KBM-7 (cell line): ENCODE results near the gene TRMT1.
A peak's percentile ranks its signal among the peaks of the same experiment; 100 is the strongest.

Experiments used
- DNase-seq: peaks from one replicate; pipeline ENCODE4 v3.0.0-alpha.2; 2015
- in situ Hi-C: fragments of 300-500 bp; cut with MboI; formaldehyde crosslinking; loops from 2 replicates; pipeline ENCODE4 v1.14.3; 2020; ENCODE audit warnings: low sequenced_read_pairs, low pct_unique_long_range_greater_than_20kb, mixed read lengths

The TRMT1 gene

DNA sequence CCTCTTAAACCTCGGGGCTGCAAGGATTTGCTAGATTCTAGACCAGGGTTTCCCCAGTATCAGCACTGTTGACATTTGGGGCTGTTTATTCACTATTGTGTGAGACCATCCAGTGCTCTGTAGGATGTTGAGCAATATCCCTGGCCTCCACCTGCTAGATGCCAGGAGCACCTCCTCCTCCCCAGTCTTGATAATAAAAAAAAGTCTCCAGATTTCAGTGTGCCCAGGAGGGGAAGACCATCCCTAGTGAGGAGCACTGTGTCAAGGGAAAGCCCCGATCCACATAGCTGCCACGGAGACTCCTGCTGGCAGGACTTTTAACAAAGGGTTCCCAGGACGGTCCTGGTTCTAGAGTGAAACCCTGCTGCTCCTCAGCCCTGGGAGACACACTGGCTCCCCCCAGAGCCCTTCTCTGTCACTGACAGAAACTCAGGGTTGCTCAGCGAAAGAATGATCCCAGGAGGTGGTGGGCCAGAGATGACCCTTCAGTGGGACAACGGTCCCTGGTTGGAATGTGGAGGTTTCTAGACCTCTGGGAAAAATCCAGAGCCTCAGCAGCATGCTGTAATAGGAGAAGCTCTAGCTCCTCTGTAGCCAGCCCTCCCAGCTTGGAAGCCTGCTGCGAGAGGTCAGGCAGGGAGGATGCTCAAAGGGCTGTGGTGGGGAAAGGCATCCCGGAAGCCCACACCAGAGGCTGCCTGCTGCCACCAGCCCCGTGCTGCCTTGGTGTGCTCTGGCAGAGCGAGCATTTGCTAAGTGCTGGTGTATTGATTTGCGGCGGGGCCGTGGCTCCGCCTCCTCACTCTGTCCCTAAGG is 34.1 kb downstream of the TRMT1 start:
- in situ Hi-C loops, result loop anchor here (25.0 kb wide), 1 partner anchor 95 kb away; the partner anchor contains the start of gene NFIX

DNA sequence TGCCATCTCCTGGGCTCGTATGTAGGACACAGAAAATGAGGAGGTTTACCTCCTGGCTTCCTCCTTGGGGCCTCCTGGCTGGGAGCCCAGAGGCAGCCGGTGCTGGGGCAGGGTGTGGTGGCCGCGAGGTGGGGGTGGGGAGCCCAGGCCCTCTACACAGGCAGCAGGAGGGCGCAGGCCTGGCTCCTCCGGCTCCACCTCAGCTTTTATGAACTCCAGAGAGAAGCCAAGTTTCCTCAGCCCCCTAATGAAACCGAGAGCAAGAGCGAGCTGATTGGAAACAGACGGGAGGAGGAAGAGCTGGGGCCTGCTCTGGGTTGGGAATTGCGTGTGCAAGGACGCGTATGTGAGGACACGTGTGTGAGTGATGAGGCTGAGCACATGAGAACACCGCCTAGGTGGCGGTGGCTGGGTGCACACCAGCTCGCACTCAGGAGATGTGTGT is 37.0 kb downstream of the TRMT1 start:
- DNase-seq, result peak; percentile 64
- in situ Hi-C loops, result loop anchor here (25.0 kb wide), 1 partner anchor 92 kb away; the partner anchor contains the start of gene NFIX

More for the DNA sequence above, 34.1 kb downstream of the TRMT1 start:
- DNase-seq, result no peak

DNA sequence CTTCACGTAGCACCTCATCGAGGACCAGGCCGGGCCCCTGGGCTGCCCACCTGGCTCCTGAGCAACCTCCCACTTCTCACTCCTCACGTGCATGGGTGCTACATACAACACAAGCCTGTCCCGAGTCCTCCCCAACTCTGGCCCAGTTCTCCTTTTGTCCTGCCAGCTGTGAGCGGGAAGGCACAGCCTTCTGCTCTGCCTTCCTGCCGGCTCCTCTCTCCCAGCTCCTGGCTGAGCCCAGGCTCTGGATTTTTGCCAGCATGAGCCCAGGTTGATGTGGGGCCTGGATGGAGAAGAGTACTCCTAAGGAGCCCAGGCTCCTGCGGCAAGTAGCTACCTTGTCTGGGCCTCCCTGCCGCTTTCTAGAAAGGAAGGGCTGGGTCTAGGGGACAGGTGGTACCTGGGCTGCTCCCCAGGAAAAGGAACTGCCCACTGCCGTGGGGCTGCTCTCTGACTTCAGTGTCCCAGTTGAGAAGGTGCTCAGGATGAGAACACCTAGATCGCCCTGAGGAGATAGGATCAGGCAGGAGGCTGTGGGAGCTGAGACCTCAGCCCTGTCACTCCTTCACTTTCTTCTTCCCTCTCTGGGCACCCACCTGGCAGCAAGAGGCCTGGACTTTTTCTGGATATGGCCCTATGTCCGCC is 37.5 kb downstream of the TRMT1 start:
- no peak for DNase-seq
- in situ Hi-C loops, result loop anchor here (25.0 kb wide), 1 partner anchor 92 kb away; the partner anchor contains the start of gene NFIX

DNA sequence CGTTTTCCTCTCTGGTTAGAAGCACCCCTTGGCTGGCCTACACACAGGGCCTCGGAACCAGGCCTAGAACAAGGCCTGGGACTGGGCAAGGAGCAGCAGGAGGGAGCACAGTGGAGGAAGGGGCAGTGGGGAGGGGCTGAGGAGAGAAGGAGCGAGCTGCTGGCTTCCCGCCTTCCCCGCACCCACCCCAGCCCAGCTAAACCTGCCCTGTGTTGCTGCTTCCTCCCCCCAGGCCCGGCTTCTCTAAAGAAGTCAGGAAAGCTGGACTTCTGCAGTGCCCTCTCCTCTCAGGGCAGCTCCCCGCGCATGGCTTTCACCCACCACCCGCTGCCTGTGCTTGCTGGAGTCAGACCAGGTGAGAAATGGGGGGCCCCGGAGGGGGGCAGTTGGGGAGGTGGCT is 38.2 kb downstream of the TRMT1 start:
- in situ Hi-C loops, result loop anchor here (25.0 kb wide), 1 partner anchor 91 kb away; the partner anchor contains the start of gene NFIX

GRCh38 chr19:13077240-13077639 is 39.3 kb downstream of the TRMT1 start:
- in situ Hi-C loops, result loop anchor here (25.0 kb wide), 1 partner anchor 90 kb away; the partner anchor contains the start of gene NFIX
- no peak for DNase-seq

More for the DNA sequence above, 38.2 kb downstream of the TRMT1 start:
- DNase-seq, result no peak

GRCh38 chr19:13076787-13077186 is 39.8 kb downstream of the TRMT1 start:
- no peak for DNase-seq
- in situ Hi-C loops, result loop anchor here (25.0 kb wide), 1 partner anchor 89 kb away; the partner anchor contains the start of gene NFIX

GRCh38 chr19:13076320-13076719 is 40.2 kb downstream of the TRMT1 start:
- no peak for DNase-seq
- in situ Hi-C loops, result loop anchor here (25.0 kb wide), 1 partner anchor 89 kb away; the partner anchor contains the start of gene NFIX

DNA sequence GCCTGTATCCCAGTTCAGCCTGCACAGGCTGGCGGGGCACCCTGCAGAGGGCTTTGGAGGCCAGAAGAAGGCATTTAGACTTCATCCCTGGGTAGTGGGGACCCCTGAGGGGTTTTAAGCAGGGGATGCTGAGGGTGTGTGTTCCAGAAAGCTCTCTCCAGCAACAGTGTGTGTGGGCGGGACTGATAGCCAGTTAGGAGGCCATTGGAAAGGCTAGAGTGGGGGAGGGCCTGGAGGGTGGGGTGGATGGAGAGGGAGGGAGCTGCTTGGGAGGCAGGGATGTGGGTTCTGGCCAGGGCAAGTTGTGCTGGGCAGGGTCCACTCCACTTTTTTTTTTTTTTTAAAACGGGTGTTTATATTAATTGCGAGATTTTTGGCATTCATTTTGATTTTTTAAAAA is 42.2 kb downstream of the TRMT1 start:
- DNase-seq, result no peak
- in situ Hi-C loops, result no loop called here

DNA sequence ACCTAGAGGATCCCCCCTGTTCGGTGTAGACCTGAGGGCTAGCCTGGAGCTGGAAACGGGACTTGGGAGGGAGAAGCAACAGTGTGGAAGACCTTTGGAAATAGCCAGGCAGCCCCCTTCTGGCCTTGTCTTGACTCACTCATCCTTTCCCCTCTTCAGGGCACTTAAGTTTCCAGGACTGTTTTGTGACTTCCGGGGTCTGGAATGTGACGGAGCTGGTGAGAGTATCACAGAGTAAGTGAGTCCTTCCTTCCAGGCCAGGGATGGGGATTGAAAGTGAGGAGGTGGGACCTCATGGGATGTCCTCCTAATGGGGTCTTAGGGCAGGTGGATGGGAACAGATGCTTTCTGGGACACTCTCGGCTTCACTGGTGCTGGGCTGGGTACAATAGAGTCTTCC is 43.3 kb downstream of the TRMT1 start:
- in situ Hi-C loops, result no loop called here
- DNase-seq, result no peak

DNA sequence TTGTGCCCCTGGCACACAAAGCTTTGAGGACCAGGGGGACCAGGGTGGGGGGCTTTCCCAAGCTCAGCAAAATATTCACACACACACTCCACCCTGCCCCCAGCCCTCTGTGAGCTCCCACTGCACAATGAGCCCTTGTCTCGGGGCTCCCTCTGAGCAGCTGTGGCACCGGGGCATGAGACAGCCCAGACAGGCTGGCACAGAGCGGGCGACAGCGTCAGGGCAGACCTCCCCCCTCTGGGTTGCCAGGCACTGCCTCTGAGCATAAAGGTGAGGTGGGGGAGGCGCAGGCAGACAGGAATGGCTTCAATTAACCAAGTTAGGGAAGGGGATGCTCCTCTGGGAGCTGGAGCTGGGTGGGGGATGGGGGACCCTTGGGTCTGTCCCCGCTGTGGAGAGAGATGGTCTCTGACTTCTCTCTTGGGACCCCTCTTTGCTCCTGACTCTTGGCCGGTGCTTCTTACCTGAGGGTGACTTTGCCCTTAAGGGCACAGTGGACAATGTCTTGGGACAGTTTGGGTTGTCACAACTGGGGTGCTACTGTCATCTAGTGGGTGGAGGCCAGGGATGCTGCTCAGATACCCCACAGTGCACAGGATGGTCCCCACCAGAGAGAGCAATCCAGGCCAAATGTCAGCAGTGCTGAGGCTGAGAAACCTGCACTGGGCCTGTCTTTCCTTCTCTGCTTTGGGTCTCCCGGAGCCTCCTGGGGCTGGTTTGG is 44.2 kb downstream of the TRMT1 start:
- in situ Hi-C loops, result no loop called here

GRCh38 chr19:13071444-13072187 is 44.9 kb downstream of the TRMT1 start:
- in situ Hi-C loops, result no loop called here
- no peak for DNase-seq

More for the DNA sequence above, 44.2 kb downstream of the TRMT1 start:
- DNase-seq, result no peak

- no peak for DNase-seq
- in situ Hi-C loops, result no loop called here
These were observed 46.0 kb downstream of the TRMT1 start for GRCh38 chr19:13070425-13071140.

- in situ Hi-C loops, result no loop called here
- DNase-seq, result no peak
These were observed 46.9 kb downstream of the TRMT1 start for GRCh38 chr19:13069415-13070359.

- in situ Hi-C loops, result no loop called here
These were observed 48.3 kb downstream of the TRMT1 start for GRCh38 chr19:13068085-13068846.

DNA sequence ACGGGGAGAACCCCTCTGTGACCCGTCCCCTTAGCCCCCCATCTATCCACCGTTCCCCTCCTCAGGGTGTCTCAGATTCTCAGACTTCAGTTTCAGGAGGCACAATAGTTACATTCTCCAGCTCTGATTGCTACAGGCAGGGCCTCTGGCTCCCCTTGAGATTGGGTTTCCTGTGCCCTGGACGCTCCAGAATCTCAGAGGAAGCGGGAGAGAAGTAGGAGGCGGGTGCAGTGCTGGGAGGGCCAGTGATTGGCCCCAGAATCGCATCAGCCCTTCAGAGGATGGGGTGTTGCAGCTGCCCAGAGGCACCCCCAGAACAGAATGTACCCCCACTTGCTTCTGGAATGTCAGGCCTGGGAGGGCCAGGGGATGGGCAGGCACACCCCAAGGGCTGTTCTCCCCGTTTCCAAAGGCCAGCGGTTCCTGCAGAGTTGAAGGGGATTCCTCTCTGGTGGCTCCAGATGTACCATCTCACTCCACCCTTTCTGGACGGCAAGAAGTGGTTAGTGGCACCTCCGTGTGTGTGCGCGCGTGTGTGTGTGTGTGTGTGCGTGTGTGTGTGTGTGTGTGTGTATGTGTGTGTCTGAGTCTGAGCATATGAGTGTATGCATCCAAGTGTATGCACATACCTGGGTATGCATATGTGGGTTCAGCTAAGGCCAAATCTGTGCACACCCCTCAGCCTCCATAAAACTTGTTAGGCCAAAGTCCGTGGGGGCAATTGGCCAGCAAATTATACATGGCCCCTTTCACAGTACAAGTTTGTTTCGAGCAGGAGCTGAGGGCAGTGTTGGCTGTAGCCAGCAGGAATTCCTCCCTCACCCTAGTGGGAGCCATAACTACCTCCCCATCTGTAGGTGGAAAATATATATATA is 49.4 kb downstream of the TRMT1 start:
- DNase-seq, result no peak
- in situ Hi-C loops, result no loop called here

More at GRCh38 chr19:13068085-13068846, 48.3 kb downstream of the TRMT1 start:
- no peak for DNase-seq
